ENCODE results near the gene DST. TPM values are rescaled to one million over a fixed set of nuclear protein-coding genes. Genes with fewer than 3 reads are reported as not detected.

Gene DST
- total and polyA plus RNA-seq, 2 of the 8 experiments (the other 6 are each of a cell fraction or from before 2014, with no cell fraction given): 49.4 to 116 TPM

- TF ChIP-seq ATF3 (IDR thresholded peaks at IDR 0.05; ENCODE audit: insufficient read depth, low read depth, low read length) (no peak), RFX5 (IDR thresholded peaks at IDR 0.05; ENCODE audit: borderline replicate concordance, low read depth, low read length) (no peak), E2F6 (IDR thresholded peaks at IDR 0.05) (no peak), USF2 (IDR thresholded peaks at IDR 0.05; ENCODE audit: low read length) (no peak), GABPA (IDR thresholded peaks at IDR 0.05; ENCODE audit: borderline replicate concordance, insufficient read depth, low read length) (no peak), POU5F1 (IDR thresholded peaks at IDR 0.05; ENCODE audit: low read depth, low read length) (no peak), RBBP5 (IDR thresholded peaks at IDR 0.05; ENCODE audit: borderline replicate concordance, low read depth, low read length) (no peak), SIN3A (conservative IDR thresholded peaks at IDR 0.05 in 1 of 2, IDR thresholded peaks at IDR 0.05 in 1 of 2; ENCODE audit: low read depth in 1 of 2, low read length in 2 of 2) (no peak), TAF7 (optimal IDR thresholded peaks at IDR 0.05; ENCODE audit: borderline replicate concordance, low read depth, low read length) (no peak), CHD1 (IDR thresholded peaks at IDR 0.05; ENCODE audit: low read depth, low read length) (no peak)
Measured at GRCh38 chr6:56459030-56459805, 183.5 kb downstream of the DST start (continued).
